Gastroesophageal sphincter (tissue), 3 donors: ENCODE results near the gene TBPL2.

ENCODE experiments used
- CTCF ChIP-seq, 4 experiments: fragments of 200-600 bp in 2 of 4; fragments of 450-650 bp in 2 of 4; sonication (generic) in 1 of 4; IDR thresholded peaks; one replicate each; pipeline ENCODE4 v1.5.1; 2017 to 2019; ENCODE audit warnings: antibody characterized with exemption in 4 of 4, mild to moderate bottlenecking in 2 of 4, moderate library complexity in 2 of 4
- POLR2A ChIP-seq, 2 donors: fragments of 450-650 bp; IDR thresholded peaks; one replicate each; pipeline ENCODE4 v1.6.1; 2017; ENCODE audit warnings: antibody characterized with exemption in 2 of 2, mild to moderate bottlenecking in 2 of 2, moderate library complexity in 1 of 2
- POLR2AphosphoS5 ChIP-seq: sonication (generic); formaldehyde crosslinking; IDR thresholded peaks from one replicate; pipeline ENCODE4 v1.6.1; 2017; ENCODE audit warnings: antibody characterized with exemption

GRCh38 chr14:55426891-55427290 is 13.5 kb downstream of the TBPL2 start:
- TF ChIP-seq CTCF (IDR thresholded peaks at IDR 0.05), result no peak
- TF ChIP-seq POLR2AphosphoS5, result no peak
- no peak for TF ChIP-seq POLR2A (IDR thresholded peaks at IDR 0.05)
